ENCODE data around the gene SYT12.

Gene SYT12

GRCh38 chr11:67016550-67016949 is 6.4 kb upstream of the SYT12 start:
- TF ChIP-seq SIN3A (IDR thresholded peaks at IDR 0.05; ENCODE audit: borderline replicate concordance, insufficient read depth, low read length) (no peak), FOXP2 (optimal IDR thresholded peaks at IDR 0.05; ENCODE audit: borderline replicate concordance, extremely low read depth, extremely low read length, insufficient read depth) (no peak), TAF1 (IDR thresholded peaks at IDR 0.05; ENCODE audit: borderline replicate concordance, insufficient read depth, low read length) (no peak), POLR2AphosphoS5 (IDR thresholded peaks at IDR 0.05; ENCODE audit: low read depth, low read length) (no peak)
- TF ChIP-seq, protein P1, sequence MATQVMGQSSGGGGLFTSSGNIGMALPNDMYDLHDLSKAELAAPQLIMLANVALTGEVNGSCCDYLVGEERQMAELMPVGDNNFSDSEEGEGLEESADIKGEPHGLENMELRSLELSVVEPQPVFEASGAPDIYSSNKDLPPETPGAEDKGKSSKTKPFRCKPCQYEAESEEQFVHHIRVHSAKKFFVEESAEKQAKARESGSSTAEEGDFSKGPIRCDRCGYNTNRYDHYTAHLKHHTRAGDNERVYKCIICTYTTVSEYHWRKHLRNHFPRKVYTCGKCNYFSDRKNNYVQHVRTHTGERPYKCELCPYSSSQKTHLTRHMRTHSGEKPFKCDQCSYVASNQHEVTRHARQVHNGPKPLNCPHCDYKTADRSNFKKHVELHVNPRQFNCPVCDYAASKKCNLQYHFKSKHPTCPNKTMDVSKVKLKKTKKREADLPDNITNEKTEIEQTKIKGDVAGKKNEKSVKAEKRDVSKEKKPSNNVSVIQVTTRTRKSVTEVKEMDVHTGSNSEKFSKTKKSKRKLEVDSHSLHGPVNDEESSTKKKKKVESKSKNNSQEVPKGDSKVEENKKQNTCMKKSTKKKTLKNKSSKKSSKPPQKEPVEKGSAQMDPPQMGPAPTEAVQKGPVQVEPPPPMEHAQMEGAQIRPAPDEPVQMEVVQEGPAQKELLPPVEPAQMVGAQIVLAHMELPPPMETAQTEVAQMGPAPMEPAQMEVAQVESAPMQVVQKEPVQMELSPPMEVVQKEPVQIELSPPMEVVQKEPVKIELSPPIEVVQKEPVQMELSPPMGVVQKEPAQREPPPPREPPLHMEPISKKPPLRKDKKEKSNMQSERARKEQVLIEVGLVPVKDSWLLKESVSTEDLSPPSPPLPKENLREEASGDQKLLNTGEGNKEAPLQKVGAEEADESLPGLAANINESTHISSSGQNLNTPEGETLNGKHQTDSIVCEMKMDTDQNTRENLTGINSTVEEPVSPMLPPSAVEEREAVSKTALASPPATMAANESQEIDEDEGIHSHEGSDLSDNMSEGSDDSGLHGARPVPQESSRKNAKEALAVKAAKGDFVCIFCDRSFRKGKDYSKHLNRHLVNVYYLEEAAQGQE (IDR thresholded peaks at IDR 0.05; ENCODE audit: insufficient read depth in 1 of 2, low read depth in 2 of 2, low read length in 2 of 2): no peak

DNA sequence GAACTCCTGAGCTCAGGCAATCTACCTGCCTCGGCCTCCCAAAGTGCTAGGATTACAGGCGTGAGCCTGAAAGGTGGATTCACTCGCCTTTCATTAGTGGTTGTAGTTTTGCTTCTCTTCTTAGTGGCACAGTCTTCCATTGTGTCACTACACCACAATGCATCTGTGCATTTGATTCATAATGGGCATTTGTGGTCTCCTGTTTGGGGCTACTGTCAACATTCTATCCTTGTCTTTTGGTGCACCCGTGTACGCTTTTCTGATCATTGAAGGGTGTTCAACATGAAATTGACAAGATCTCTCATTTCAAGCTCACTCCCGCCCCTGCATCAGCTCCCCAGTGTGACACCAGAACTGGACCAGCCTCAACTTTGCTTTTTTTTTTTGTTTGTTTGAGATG is 2.0 kb upstream of the SYT12 start:
- TF ChIP-seq TAF1 (IDR thresholded peaks at IDR 0.05; ENCODE audit: borderline replicate concordance, insufficient read depth, low read length): no peak
- no peak for TF ChIP-seq SIN3A (IDR thresholded peaks at IDR 0.05; ENCODE audit: borderline replicate concordance, insufficient read depth, low read length)
- TF ChIP-seq FOXP2 (optimal IDR thresholded peaks at IDR 0.05; ENCODE audit: borderline replicate concordance, extremely low read depth, extremely low read length, insufficient read depth): no peak
- no peak for TF ChIP-seq POLR2AphosphoS5 (IDR thresholded peaks at IDR 0.05; ENCODE audit: low read depth, low read length)

DNA sequence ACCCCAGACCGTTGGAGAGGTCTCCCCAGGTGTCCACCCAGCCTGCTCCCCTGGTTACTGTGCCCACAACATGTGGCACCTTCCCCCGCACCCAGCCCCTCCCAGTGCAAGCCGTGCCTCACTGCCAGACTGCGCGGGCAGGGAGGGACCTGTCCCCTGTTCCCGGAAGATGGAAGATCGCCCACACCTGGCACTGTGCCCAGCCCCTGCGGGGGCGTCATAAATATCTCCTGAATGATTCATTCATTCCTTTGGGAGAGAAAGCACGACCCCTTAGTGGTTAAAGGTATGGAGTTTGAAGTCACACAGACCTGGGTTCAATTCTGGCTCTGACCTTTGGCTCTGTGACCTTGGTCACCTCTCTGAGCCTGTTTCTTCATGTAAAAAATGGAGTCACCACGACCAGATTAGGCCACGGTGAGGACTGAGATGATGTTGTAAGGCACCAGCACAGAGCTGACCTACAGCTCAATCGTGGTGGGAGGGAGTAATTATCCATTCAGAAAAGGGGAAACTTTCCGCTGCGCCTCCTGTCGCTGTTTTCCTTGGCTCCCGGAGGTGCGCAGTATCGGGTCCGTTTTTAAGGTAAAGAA is 497 bp upstream of the SYT12 start:
- TF ChIP-seq SIN3A (IDR thresholded peaks at IDR 0.05; ENCODE audit: borderline replicate concordance, insufficient read depth, low read length) (no peak), FOXP2 (optimal IDR thresholded peaks at IDR 0.05; ENCODE audit: borderline replicate concordance, extremely low read depth, extremely low read length, insufficient read depth) (no peak), TAF1 (IDR thresholded peaks at IDR 0.05; ENCODE audit: borderline replicate concordance, insufficient read depth, low read length) (no peak)

GRCh38 chr11:67023957-67024353 is 1.0 kb downstream of the SYT12 start:
- no peak for TF ChIP-seq SIN3A (IDR thresholded peaks at IDR 0.05; ENCODE audit: borderline replicate concordance, insufficient read depth, low read length)

DNA sequence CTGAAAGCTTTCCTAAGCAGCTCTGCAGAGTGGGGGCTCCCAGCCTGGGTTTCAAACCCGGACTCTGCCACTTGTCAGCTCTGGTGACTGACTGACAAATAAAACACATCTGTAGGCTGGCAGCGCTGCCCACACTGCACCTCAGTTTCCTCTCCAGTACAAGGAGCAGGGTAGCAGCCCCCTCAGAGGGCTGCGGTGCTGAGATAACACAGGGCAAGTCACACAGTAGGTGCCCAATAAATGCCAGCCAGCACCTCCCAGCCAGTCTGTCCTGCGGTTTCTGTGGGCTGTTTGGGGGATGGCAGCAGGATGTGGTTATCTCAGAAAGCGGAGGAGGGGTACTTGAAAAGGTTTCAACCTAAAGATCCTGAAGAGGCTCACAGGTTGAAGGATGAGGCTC is 1.5 kb downstream of the SYT12 start:
- no peak for TF ChIP-seq SIN3A (IDR thresholded peaks at IDR 0.05; ENCODE audit: borderline replicate concordance, insufficient read depth, low read length)
- no peak for TF ChIP-seq FOXP2 (optimal IDR thresholded peaks at IDR 0.05; ENCODE audit: borderline replicate concordance, extremely low read depth, extremely low read length, insufficient read depth)
- no peak for TF ChIP-seq TAF1 (IDR thresholded peaks at IDR 0.05; ENCODE audit: borderline replicate concordance, insufficient read depth, low read length)
- TF ChIP-seq, protein P1 (IDR thresholded peaks at IDR 0.05; ENCODE audit: insufficient read depth in 1 of 2, low read depth in 2 of 2, low read length in 2 of 2): no peak
- no peak for TF ChIP-seq POLR2AphosphoS5 (IDR thresholded peaks at IDR 0.05; ENCODE audit: low read depth, low read length)

DNA sequence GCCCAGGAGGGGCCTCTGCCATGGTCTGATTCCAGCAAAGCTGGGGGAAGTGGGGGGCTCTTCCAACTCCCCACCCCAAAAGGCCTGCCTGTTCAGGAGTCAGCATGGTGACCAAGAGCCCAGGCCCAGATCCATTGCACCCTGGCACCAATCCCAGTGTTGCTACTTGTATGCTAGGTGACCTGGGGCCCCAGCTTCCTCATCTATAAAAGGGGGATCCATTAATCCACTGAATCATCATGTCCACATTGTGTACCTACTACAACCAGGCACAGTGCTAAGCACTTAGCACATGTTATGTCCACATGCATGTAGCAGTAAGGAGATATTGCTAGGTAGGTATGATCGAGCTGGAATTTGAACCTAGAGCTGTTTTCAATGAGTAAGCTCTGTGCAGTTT is 2.0 kb downstream of the SYT12 start:
- TF ChIP-seq, protein P1 (IDR thresholded peaks at IDR 0.05; ENCODE audit: insufficient read depth in 1 of 2, low read depth in 2 of 2, low read length in 2 of 2): no peak
- TF ChIP-seq SIN3A (IDR thresholded peaks at IDR 0.05; ENCODE audit: borderline replicate concordance, insufficient read depth, low read length): no peak
- TF ChIP-seq FOXP2 (optimal IDR thresholded peaks at IDR 0.05; ENCODE audit: borderline replicate concordance, extremely low read depth, extremely low read length, insufficient read depth): no peak
- no peak for TF ChIP-seq POLR2AphosphoS5 (IDR thresholded peaks at IDR 0.05; ENCODE audit: low read depth, low read length)
- TF ChIP-seq TAF1 (IDR thresholded peaks at IDR 0.05; ENCODE audit: borderline replicate concordance, insufficient read depth, low read length): no peak
